Activated naive CD8-positive, alpha-beta T cell treated with anti-CD3 and anti-CD28 coated beads, Interleukin-2, amount 50 U/mL, for 24 hours (primary cell): ENCODE results near the gene AGPAT3.
A peak's percentile ranks its signal among the peaks of the same experiment; 100 is the strongest.

ENCODE experiments used
- ATAC-seq: fragments of 150-1000 bp; cut with Tn5 transposase; one replicate; pipeline ENCODE4 v1.10.0; 2021
- DNase-seq: peaks from one replicate; pipeline ENCODE4 v3.0.0; 2021
- H3K27ac Mint-ChIP-seq: one replicate; pipeline ENCODE4 v1.8.0; 2021; ENCODE audit warnings: mild to moderate bottlenecking, mixed read lengths
- H3K27me3 Mint-ChIP-seq: one replicate; pipeline ENCODE4 v1.8.0; 2021; ENCODE audit warnings: mixed read lengths
- H3K36me3 Mint-ChIP-seq: one replicate; pipeline ENCODE4 v1.8.0; 2021; ENCODE audit warnings: low read depth, mixed read lengths
- H3K4me1 Mint-ChIP-seq: one replicate; pipeline ENCODE4 v1.8.0; 2021; ENCODE audit warnings: mixed read lengths
- H3K4me3 Mint-ChIP-seq: one replicate; pipeline ENCODE4 v1.8.0; 2021; ENCODE audit warnings: mild to moderate bottlenecking, moderate library complexity, mixed read lengths
- H3K9me3 Mint-ChIP-seq: one replicate; pipeline ENCODE4 v1.8.0; 2021; ENCODE audit warnings: mixed read lengths

AGPAT3 gene

DNA sequence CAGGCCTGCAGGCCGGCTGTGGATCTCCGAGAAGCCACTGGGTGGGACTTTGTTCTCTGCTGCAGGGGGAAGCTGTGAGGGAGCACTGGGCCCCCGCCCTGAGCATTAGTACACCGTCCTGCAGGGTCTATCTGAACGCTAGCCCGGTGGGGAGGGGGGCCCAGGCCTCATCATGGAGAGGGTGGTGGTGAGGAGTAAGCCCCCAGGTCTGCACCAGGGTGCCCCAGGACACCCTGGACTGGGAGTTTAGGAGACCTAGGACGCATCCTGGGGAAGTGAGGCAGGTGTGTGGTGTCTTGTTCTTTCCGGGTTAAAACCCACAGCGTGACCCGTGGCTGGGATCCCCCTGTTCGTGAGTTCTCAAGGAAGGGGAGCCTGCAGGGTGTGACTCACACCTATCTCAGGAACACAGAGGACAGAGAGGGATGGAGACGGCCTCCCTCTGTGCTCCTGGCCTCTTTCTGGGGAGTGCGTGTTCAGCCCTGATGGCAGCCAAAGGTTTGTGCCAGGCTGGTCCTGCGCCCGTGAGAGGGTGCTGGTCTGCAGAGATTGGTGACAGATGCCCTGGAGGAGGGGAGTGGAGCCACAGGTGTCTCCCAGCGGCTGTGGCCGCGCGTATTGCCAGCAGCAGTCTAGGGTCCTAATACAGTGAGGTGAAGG is 44.8 kb downstream of the AGPAT3 start:
- H3K4me1 Mint-ChIP-seq: peaks cover 16% of the 10 kb centered on the region
- no peaks in the 10 kb centered on the region for H3K27me3 Mint-ChIP-seq
- ATAC-seq (no peak), DNase-seq (no peak)
- H3K36me3 Mint-ChIP-seq: peaks cover 12% of the 10 kb centered on the region
- no peak overlapping the region for H3K27ac Mint-ChIP-seq
- no peak overlapping the region for H3K4me3 Mint-ChIP-seq
- peaks cover 9% of the 10 kb centered on the region for H3K9me3 Mint-ChIP-seq

DNA sequence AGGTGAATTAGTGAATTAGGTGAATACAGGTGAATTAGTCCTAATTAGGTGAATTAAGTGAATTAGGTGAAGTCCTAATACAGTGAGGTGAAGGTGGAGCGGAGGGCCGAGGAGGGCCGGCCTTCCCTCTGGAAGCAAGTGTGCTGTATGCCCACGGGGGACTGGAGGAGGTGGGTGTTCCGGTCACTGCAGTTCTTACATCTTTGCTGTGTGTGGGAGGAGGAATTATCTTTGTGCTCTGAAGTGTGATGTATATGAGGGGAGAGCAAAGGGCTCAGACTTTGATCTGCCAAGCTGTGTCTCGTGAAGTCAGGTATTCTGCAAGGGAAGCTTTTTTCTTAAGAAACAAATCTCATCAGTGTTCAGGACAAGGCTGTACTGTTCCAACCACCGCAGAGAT is 45.4 kb downstream of the AGPAT3 start:
- Mint-ChIP-seq H3K27me3 (no peaks in the 10 kb centered on the region), H3K36me3 (peaks cover 12% of the 10 kb centered on the region), H3K9me3 (peaks cover 9% of the 10 kb centered on the region), H3K4me1 (peaks cover 16% of the 10 kb centered on the region), H3K27ac (no peak overlapping the region), H3K4me3 (no peak overlapping the region)
- DNase-seq (no peak), ATAC-seq (no peak)

GRCh38 chr21:43911015-43911934 is 46.3 kb downstream of the AGPAT3 start:
- peaks cover 12% of the 10 kb centered on the region for H3K36me3 Mint-ChIP-seq

GRCh38 chr21:43911935-43912487 is 47.0 kb downstream of the AGPAT3 start:
- H3K4me1 Mint-ChIP-seq: peaks cover 28% of the 10 kb centered on the region
- no peak for DNase-seq
- peaks cover 12% of the 10 kb centered on the region for H3K36me3 Mint-ChIP-seq
- no peak for ATAC-seq
- H3K9me3 Mint-ChIP-seq: peaks cover 9% of the 10 kb centered on the region
- no peaks in the 10 kb centered on the region for H3K27me3 Mint-ChIP-seq
- no peak overlapping the region for H3K27ac Mint-ChIP-seq
- H3K4me3 Mint-ChIP-seq: no peak overlapping the region

More at GRCh38 chr21:43911015-43911934, 46.3 kb downstream of the AGPAT3 start:
- peaks cover 22% of the 10 kb centered on the region for H3K4me1 Mint-ChIP-seq
- ATAC-seq (no peak), DNase-seq (no peak)
- peaks cover 9% of the 10 kb centered on the region for H3K9me3 Mint-ChIP-seq
- H3K4me3 Mint-ChIP-seq: no peak overlapping the region
- H3K27me3 Mint-ChIP-seq: no peaks in the 10 kb centered on the region
- H3K27ac Mint-ChIP-seq: no peak overlapping the region

- ATAC-seq (no peak), DNase-seq (no peak)
- Mint-ChIP-seq H3K27ac (no peak overlapping the region), H3K36me3 (peaks cover 12% of the 10 kb centered on the region), H3K27me3 (no peaks in the 10 kb centered on the region), H3K4me1 (peaks cover 32% of the 10 kb centered on the region), H3K4me3 (no peak overlapping the region), H3K9me3 (peaks cover 9% of the 10 kb centered on the region)
These were observed 47.5 kb downstream of the AGPAT3 start for GRCh38 chr21:43912500-43912899.

DNA sequence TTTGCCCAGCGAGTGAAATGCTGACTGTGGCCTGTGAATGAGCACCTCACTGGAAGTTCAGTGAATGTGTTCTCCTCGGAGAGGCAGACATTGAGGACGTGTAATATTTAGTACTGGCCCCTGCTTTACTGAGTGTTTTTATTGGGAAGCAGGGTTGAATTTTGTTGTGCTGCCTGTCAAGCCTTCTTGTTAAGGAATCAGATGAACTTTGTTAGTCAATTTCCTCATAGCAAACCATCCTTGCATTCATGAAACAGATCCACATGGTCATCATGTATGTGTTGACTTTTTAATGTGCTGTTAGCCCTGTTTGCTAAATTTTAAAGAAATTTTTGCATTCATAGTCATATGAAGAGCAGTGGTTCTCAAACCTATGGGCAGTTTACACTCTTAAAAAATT is 47.9 kb downstream of the AGPAT3 start:
- no peak for ATAC-seq
- no peak overlapping the region for H3K27ac Mint-ChIP-seq
- H3K36me3 Mint-ChIP-seq: peaks cover 12% of the 10 kb centered on the region
- H3K27me3 Mint-ChIP-seq: no peaks in the 10 kb centered on the region
- peaks cover 9% of the 10 kb centered on the region for H3K9me3 Mint-ChIP-seq
- peaks cover 35% of the 10 kb centered on the region for H3K4me1 Mint-ChIP-seq
- no peak for DNase-seq
- H3K4me3 Mint-ChIP-seq: no peak overlapping the region

GRCh38 chr21:43913928-43914327 is 48.9 kb downstream of the AGPAT3 start:
- no peak for DNase-seq
- Mint-ChIP-seq H3K4me3 (no peak overlapping the region), H3K36me3 (peaks cover 15% of the 10 kb centered on the region), H3K27ac (no peak overlapping the region), H3K4me1 (peaks cover 45% of the 10 kb centered on the region), H3K9me3 (peaks cover 13% of the 10 kb centered on the region), H3K27me3 (peaks cover 3% of the 10 kb centered on the region)
- no peak for ATAC-seq

GRCh38 chr21:43916076-43916475 is 51.1 kb downstream of the AGPAT3 start:
- ATAC-seq (no peak), DNase-seq (no peak)
- H3K9me3 Mint-ChIP-seq: peaks cover 13% of the 10 kb centered on the region
- H3K36me3 Mint-ChIP-seq: peaks cover 19% of the 10 kb centered on the region
- peaks cover 51% of the 10 kb centered on the region for H3K4me1 Mint-ChIP-seq
- peak overlapping the region; percentile 80 for H3K4me3 Mint-ChIP-seq
- H3K27ac Mint-ChIP-seq: no peak overlapping the region
- H3K27me3 Mint-ChIP-seq: peaks cover 3% of the 10 kb centered on the region

DNA sequence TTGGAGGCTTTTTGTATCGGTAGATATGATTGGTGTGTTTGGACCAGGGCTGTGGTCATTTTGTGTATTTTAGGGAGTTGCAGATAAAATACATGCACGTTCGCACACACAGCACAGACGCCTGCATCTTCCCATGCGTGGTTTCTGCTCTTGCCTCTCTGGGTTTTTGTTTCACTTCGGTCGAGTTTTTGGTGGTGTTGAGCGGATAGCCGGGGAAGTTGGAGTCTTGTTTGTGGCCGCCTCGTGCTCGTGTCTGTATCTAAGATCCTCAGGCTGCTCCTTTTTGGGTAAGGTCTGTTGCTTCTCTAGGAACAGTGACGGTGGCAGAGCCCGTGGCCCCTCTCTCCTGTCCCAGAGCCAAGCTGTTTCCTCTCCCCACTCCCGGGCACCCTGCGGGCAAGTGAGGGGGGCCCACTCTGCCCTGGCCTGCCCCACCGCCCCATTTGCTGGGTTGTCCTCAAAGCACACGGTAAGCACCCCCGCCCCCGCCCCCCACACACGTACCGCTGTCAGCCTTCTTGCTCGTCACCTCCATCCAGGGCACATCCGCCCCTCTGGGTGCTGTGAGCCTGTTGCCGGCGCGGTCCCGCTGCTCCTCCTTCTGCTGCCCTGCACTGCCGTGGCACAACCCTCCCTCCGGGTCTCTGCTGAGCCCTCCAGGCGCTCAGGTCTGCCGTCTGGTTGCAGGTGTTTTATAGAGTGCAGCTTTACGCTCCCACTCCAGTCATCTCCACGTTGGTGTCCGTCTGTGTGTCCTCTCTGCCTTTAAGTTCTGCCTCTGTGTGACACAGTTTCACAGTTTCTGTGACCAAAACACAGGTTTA is 51.9 kb downstream of the AGPAT3 start:
- Mint-ChIP-seq H3K27ac (peak overlapping the region; percentile 83), H3K4me3 (peak overlapping the region; percentile 80), H3K27me3 (peaks cover 3% of the 10 kb centered on the region), H3K36me3 (peaks cover 20% of the 10 kb centered on the region), H3K9me3 (peaks cover 13% of the 10 kb centered on the region), H3K4me1 (peaks cover 60% of the 10 kb centered on the region)
- DNase-seq: peak; percentile 62
- ATAC-seq: peak; percentile 81

DNA sequence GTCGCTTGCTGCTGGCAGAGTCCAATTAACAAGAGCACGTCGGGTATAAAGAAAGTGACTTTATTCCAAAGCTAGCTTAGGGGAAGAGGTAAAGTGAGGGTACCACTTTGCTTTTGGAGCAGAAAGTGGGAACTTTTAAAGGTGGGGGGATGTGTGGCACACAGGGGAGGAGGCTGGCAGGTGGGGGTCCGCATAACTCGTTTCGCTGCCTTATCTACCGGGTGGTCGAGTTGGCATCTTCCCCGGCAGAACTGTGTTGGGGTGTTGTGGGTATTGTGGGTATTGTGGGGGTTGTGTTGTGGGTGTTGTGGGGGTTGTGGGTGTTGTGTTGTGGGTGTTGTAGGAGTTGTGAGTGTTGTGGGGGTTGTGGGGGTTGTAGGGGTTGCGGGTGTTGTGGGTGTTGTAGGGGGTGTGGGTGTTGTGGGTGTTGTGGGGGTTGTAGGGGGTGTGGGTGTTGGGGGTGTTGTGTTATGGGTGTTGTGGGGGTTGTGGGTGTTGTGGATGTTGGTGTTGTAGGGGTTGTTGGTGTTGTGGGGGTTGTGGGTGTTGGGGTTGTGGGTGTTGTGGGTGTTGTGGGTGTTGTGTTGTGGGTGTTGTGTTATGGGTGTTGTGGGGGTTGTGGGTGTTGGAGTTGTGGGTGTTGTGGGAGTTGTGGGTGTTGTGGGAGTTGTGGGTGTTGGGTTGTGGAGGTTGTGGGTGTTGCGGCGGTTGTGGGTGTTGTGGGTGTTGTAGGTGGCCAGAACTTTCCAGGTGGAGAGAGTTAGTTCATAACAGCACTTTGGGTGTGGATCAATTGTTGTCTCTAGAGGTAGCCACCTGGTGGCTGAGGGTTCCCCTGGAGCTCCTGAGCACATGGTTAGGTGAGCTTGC is 52.7 kb downstream of the AGPAT3 start:
- Mint-ChIP-seq H3K27me3 (peaks cover 3% of the 10 kb centered on the region), H3K4me3 (peak overlapping the region; percentile 80), H3K27ac (peak overlapping the region; percentile 83), H3K36me3 (peaks cover 17% of the 10 kb centered on the region), H3K9me3 (peaks cover 7% of the 10 kb centered on the region), H3K4me1 (peaks cover 68% of the 10 kb centered on the region)
- ATAC-seq (no peak), DNase-seq (peak; percentile 35)

DNA sequence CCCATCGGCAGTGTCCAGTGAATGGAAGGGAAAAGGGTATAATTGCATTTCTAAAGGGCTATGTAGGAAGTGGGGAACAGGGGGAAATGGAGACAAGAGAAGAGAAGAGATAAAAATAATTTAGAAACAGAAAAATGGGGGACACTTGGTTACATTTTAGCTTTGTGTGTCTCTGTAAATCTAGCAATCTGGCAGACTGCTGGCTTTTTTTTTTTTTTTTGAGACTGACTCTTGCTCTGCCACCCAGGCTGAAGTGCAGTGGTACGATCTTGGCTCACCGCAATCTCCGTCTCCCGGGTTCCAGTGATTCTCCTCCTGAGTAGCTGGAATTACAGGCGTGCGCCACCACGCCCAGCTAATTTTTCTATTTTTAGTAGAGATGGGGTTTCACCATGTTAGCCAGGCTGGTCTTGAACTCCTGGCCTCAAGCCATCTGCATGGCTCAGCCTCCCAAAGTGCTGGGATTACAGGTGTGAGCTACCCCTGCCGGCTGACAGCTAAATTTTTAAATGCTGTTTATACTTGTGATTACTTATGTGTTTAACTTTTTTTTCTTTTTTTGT is 53.4 kb downstream of the AGPAT3 start:
- H3K27me3 Mint-ChIP-seq: peaks cover 3% of the 10 kb centered on the region
- H3K4me3 Mint-ChIP-seq: peak overlapping the region; percentile 80
- DNase-seq (no peak), ATAC-seq (no peak)
- peaks cover 74% of the 10 kb centered on the region for H3K4me1 Mint-ChIP-seq
- H3K9me3 Mint-ChIP-seq: peaks cover 4% of the 10 kb centered on the region
- peaks cover 16% of the 10 kb centered on the region for H3K36me3 Mint-ChIP-seq
- peak overlapping the region; percentile 81 for H3K27ac Mint-ChIP-seq

GRCh38 chr21:43919283-43919682 is 54.3 kb downstream of the AGPAT3 start:
- ATAC-seq: no peak
- H3K4me1 Mint-ChIP-seq: peaks cover 73% of the 10 kb centered on the region
- H3K4me3 Mint-ChIP-seq: peak overlapping the region; percentile 58
- no peak for DNase-seq
- peaks cover 17% of the 10 kb centered on the region for H3K36me3 Mint-ChIP-seq
- no peak overlapping the region for H3K27ac Mint-ChIP-seq
- H3K9me3 Mint-ChIP-seq: peaks cover 4% of the 10 kb centered on the region
- peaks cover 3% of the 10 kb centered on the region for H3K27me3 Mint-ChIP-seq
